Lower leg skin (tissue), 3 donors: ENCODE measurements around the gene SOX11.

Source experiments
- CTCF ChIP-seq, 3 donors: fragments of 450-650 bp; IDR thresholded peaks; one replicate each; pipeline ENCODE4 v1.5.1; 2016; ENCODE audit warnings: antibody characterized with exemption in 3 of 3, mild to moderate bottlenecking in 3 of 3, moderate library complexity in 2 of 3
- POLR2A ChIP-seq, 2 donors: fragments of 450-650 bp; IDR thresholded peaks; one replicate each; pipeline ENCODE4 v1.6.1; 2016 to 2017; ENCODE audit warnings: antibody characterized with exemption in 2 of 2, mild to moderate bottlenecking in 1 of 2, moderate library complexity in 1 of 2

- TF ChIP-seq CTCF (IDR thresholded peaks at IDR 0.05): no peak
- TF ChIP-seq POLR2A (IDR thresholded peaks at IDR 0.05): no peak
These were observed 18.8 kb upstream of the SOX11 start for GRCh38 chr2:5673145-5674025.
